SK-N-SH (cell line): Measurements from ENCODE around the gene SLCO1A2. TPM values are rescaled to one million over a fixed set of nuclear protein-coding genes. Genes with fewer than 3 reads are reported as not detected.

Experiments
- CTCF ChIA-PET: fragments of 300-600, 350-600 bp; formaldehyde crosslinking; extraction: SDS; loops from one replicate; lab custom pipeline; 2021; lab: Yijun Ruan, JAX
- POLR2A ChIA-PET: fragments of 350-600 bp; sonication (Branson Sonifier 250); formaldehyde crosslinking; extraction: SDS; loops from one replicate; lab custom pipeline; 2020; ENCODE audit warnings: antibody characterized with exemption, inconsistent platforms; lab: Yijun Ruan, JAX
- DNase-seq: peaks from one replicate; pipeline ENCODE4 v3.0.0; 2012
- H2AFZ ChIP-seq: fragments of 200-600 bp; sonication (generic); 2 replicates; pipeline ENCODE4 v1.8.1; 2016; ENCODE audit warnings: antibody characterized with exemption, mild to moderate bottlenecking, low read depth
- H3F3A ChIP-seq: fragments of 200-600 bp; sonication (generic); replicated peaks from 2 replicates; pipeline ENCODE3; 2016; ENCODE audit warnings: antibody characterized with exemption, mild to moderate bottlenecking; ENCODE audit not compliant: insufficient read depth
- H3K27ac ChIP-seq, 2 experiments: fragments of 200-500 bp in 1 of 2; fragments of 200-600 bp in 1 of 2; sonication (Bioruptor generic) in 1 of 2; sonication (generic), shearing (Covaris generic) in 1 of 2; 2 replicates each; pipeline versions ENCODE4 v1.5.1 to v1.6.1; 2014 to 2016; ENCODE audit warnings: low read depth in 2 of 2, inconsistent platforms in 1 of 2, low read length in 1 of 2, mild to moderate bottlenecking in 1 of 2, mixed read lengths in 1 of 2
- H3K27me3 ChIP-seq: fragments of 200-600 bp; sonication (generic), shearing (Covaris generic); 2 replicates; pipeline ENCODE4 v1.6.1; 2016; ENCODE audit warnings: mixed run types; ENCODE audit not compliant: insufficient read depth
- H3K36me3 ChIP-seq, 2 experiments: fragments of 200-500 bp in 1 of 2; fragments of 200-600 bp in 1 of 2; sonication (Bioruptor generic) in 1 of 2; sonication (generic) in 1 of 2; replicated peaks in 1 of 2; 2 replicates each; pipeline versions ENCODE3 to v1.5.1; 2014 to 2016; ENCODE audit warnings: low read length in 1 of 2, mild to moderate bottlenecking in 1 of 2; ENCODE audit not compliant: insufficient read depth in 2 of 2, control insufficient read depth in 1 of 2
- H3K4me1 ChIP-seq, 2 experiments: fragments of 200-500 bp in 1 of 2; fragments of 200-600 bp in 1 of 2; sonication (Bioruptor generic) in 1 of 2; sonication (generic), shearing (Covaris generic) in 1 of 2; 2 replicates each; pipeline versions ENCODE4 v1.5.1 to v1.6.1; 2014 to 2016; ENCODE audit warnings: low read depth in 1 of 2, low read length in 1 of 2, mixed run types in 1 of 2; ENCODE audit not compliant: insufficient read depth in 2 of 2, control insufficient read depth in 1 of 2
- H3K4me2 ChIP-seq: fragments of 200-600 bp; sonication (generic), shearing (Covaris generic); 2 replicates; pipeline ENCODE4 v1.6.1; 2017; ENCODE audit warnings: mixed run types
- H3K4me3 ChIP-seq, 2 experiments: fragments of 200-500 bp in 1 of 2; fragments of 200-600 bp in 1 of 2; sonication (Bioruptor generic) in 1 of 2; sonication (generic), shearing (Covaris generic) in 1 of 2; 2 replicates each; pipeline versions ENCODE4 v1.5.1 to v1.8.1; 2014 to 2016; ENCODE audit warnings: low read depth in 2 of 2, inconsistent platforms in 1 of 2, low read length in 1 of 2, mild to moderate bottlenecking in 1 of 2, mixed read lengths in 1 of 2, moderate library complexity in 1 of 2
- H3K79me2 ChIP-seq: fragments of 200-600 bp; sonication (generic); 2 replicates; pipeline ENCODE4 v1.8.1; 2017; ENCODE audit warnings: mild to moderate bottlenecking; ENCODE audit not compliant: insufficient read depth
- H3K9ac ChIP-seq: fragments of 200-600 bp; sonication (generic); 2 replicates; pipeline ENCODE4 v1.6.1; 2017; ENCODE audit warnings: mixed run types
- H3K9me2 ChIP-seq: fragments of 200-600 bp; sonication (generic); 2 replicates; pipeline ENCODE4 v1.6.1; 2017; ENCODE audit warnings: mixed run types
- H3K9me3 ChIP-seq: fragments of 200-600 bp; sonication (generic); 2 replicates; pipeline ENCODE4 v1.6.1; 2017; ENCODE audit warnings: mixed run types, mild to moderate bottlenecking, moderate library complexity
- H4K20me1 ChIP-seq: fragments of 200-600 bp; sonication (generic); 2 replicates; pipeline ENCODE4 v1.6.1; 2017; ENCODE audit warnings: mild to moderate bottlenecking, mixed run types; ENCODE audit not compliant: insufficient read depth
- CHD2 ChIP-seq: fragments of 150-350 bp; IDR thresholded peaks from 2 replicates; pipeline ENCODE4 v1.6.1; 2018; ENCODE audit warnings: low read length; ENCODE audit not compliant: partially characterized antibody
- GABPA ChIP-seq: IDR thresholded peaks from 2 replicates; pipeline ENCODE4 v1.4.0; 2012; ENCODE audit warnings: low read depth, mild to moderate bottlenecking
- GATA2 ChIP-seq: sonication (generic); formaldehyde crosslinking; IDR thresholded peaks from 2 replicates; pipeline ENCODE4 v1.5.0; 2020; ENCODE audit warnings: mild to moderate bottlenecking, missing genetic modification reagents
- JUND ChIP-seq: IDR thresholded peaks from 2 replicates; pipeline ENCODE4 v1.4.0; 2012
- MAX ChIP-seq: IDR thresholded peaks from 2 replicates; pipeline ENCODE4 v1.4.0; 2012; ENCODE audit warnings: low read depth
- NFIC ChIP-seq: IDR thresholded peaks from 2 replicates; pipeline ENCODE4 v1.4.0; 2012; ENCODE audit warnings: borderline replicate concordance
- RFX5 ChIP-seq: IDR thresholded peaks from 2 replicates; pipeline ENCODE4 v1.6.1; 2012; ENCODE audit warnings: mild to moderate bottlenecking, improper control_type of control experiment, low read length
- RXRA ChIP-seq: IDR thresholded peaks from 2 replicates; pipeline ENCODE4 v1.4.0; 2012; ENCODE audit warnings: low read depth, mild to moderate bottlenecking, borderline replicate concordance
- SIN3A ChIP-seq: IDR thresholded peaks from 2 replicates; pipeline ENCODE4 v1.6.1; 2012; ENCODE audit warnings: low read depth, mild to moderate bottlenecking, low read length, moderate library complexity, borderline replicate concordance
- TCF12 ChIP-seq: IDR thresholded peaks from 2 replicates; pipeline ENCODE4 v1.4.0; 2012
- TEAD4 ChIP-seq: IDR thresholded peaks from 2 replicates; pipeline ENCODE4 v1.4.0; 2012; ENCODE audit warnings: mild to moderate bottlenecking, borderline replicate concordance; ENCODE audit not compliant: insufficient read depth
- YY1 ChIP-seq: IDR thresholded peaks from 2 replicates; pipeline ENCODE4 v1.4.0; 2012; ENCODE audit warnings: low read depth, mild to moderate bottlenecking
- WGBS: methylation state at CpG from one replicate; pipeline ENCODE4 v1.1.6; 2017; ENCODE audit warnings: low lambda C conversion rate; 5-methylcytosine and 5-hydroxymethylcytosine counted together
- polyA plus RNA-seq, 3 experiments: library from polyadenylated mRNA; depleted of rRNA; stranded (reverse); fragments of >200 nt; gene quantifications; 2 replicates each; pipeline ENCODE4 v1.2.3, GENCODE V29; 2012
- TF ChIP-seq, protein P1 (sequence below): IDR thresholded peaks from 2 replicates; pipeline ENCODE4 v1.4.0; 2012; ENCODE audit warnings: low read depth, borderline replicate concordance
- TF ChIP-seq, protein P2 (sequence below): fragments of 200-600 bp; sonication (generic); IDR thresholded peaks from 2 replicates; pipeline ENCODE4 v1.6.1; 2017; ENCODE audit warnings: antibody characterized with exemption, mild to moderate bottlenecking, moderate library complexity
- TF ChIP-seq, protein P3 (sequence below): IDR thresholded peaks from 2 replicates; pipeline ENCODE4; 2012

The SLCO1A2 gene
- polyA plus RNA-seq, 1 of the 3 experiments (the other 2 are of a cell fraction): under 0.01 TPM

- 65% methylated on average over 1 of the region's 1 CpG for WGBS
- no peak overlapping the region for H3K4me2 ChIP-seq
- H2AFZ ChIP-seq: no peak overlapping the region
Observed at GRCh38 chr12:21296348-21296747, 38.4 kb downstream of the SLCO1A2 start.

GRCh38 chr12:21294176-21294575 lies 40.5 kb downstream of the SLCO1A2 start:
- Histone ChIP-seq H3K27me3 (no peaks in the 10 kb centered on the region), H3K4me3 (no peak overlapping the region), H3K9me2 (no peaks in the 10 kb centered on the region), H2AFZ (no peak overlapping the region), H3K36me3 (no peaks in the 10 kb centered on the region), H3K4me1 (no peaks in the 10 kb centered on the region), H3K4me2 (no peak overlapping the region), H4K20me1 (no peaks in the 10 kb centered on the region), H3K9ac (no peak overlapping the region), H3K9me3 (no peaks in the 10 kb centered on the region), H3K27ac (no peak overlapping the region), H3F3A (no peaks in the 10 kb centered on the region), H3K79me2 (no peaks in the 10 kb centered on the region)
- CTCF ChIA-PET: no interaction called here
- TF ChIP-seq GATA2 (CRISPR knock-in tag): no peak
- TF ChIP-seq RFX5: no peak
- TF ChIP-seq YY1: no peak
- TF ChIP-seq, protein P1, sequence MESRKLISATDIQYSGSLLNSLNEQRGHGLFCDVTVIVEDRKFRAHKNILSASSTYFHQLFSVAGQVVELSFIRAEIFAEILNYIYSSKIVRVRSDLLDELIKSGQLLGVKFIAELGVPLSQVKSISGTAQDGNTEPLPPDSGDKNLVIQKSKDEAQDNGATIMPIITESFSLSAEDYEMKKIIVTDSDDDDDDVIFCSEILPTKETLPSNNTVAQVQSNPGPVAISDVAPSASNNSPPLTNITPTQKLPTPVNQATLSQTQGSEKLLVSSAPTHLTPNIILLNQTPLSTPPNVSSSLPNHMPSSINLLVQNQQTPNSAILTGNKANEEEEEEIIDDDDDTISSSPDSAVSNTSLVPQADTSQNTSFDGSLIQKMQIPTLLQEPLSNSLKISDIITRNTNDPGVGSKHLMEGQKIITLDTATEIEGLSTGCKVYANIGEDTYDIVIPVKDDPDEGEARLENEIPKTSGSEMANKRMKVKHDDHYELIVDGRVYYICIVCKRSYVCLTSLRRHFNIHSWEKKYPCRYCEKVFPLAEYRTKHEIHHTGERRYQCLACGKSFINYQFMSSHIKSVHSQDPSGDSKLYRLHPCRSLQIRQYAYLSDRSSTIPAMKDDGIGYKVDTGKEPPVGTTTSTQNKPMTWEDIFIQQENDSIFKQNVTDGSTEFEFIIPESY: no peak
- TF ChIP-seq SIN3A: no peak
- TF ChIP-seq CHD2: no peak
- TF ChIP-seq GABPA: no peak
- no peak for TF ChIP-seq JUND
- no peak for TF ChIP-seq RXRA
- no peak for TF ChIP-seq MAX
- TF ChIP-seq TEAD4: no peak
- TF ChIP-seq, protein P2, sequence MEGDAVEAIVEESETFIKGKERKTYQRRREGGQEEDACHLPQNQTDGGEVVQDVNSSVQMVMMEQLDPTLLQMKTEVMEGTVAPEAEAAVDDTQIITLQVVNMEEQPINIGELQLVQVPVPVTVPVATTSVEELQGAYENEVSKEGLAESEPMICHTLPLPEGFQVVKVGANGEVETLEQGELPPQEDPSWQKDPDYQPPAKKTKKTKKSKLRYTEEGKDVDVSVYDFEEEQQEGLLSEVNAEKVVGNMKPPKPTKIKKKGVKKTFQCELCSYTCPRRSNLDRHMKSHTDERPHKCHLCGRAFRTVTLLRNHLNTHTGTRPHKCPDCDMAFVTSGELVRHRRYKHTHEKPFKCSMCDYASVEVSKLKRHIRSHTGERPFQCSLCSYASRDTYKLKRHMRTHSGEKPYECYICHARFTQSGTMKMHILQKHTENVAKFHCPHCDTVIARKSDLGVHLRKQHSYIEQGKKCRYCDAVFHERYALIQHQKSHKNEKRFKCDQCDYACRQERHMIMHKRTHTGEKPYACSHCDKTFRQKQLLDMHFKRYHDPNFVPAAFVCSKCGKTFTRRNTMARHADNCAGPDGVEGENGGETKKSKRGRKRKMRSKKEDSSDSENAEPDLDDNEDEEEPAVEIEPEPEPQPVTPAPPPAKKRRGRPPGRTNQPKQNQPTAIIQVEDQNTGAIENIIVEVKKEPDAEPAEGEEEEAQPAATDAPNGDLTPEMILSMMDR: no peak
- TF ChIP-seq TCF12: no peak
- TF ChIP-seq, protein P3, sequence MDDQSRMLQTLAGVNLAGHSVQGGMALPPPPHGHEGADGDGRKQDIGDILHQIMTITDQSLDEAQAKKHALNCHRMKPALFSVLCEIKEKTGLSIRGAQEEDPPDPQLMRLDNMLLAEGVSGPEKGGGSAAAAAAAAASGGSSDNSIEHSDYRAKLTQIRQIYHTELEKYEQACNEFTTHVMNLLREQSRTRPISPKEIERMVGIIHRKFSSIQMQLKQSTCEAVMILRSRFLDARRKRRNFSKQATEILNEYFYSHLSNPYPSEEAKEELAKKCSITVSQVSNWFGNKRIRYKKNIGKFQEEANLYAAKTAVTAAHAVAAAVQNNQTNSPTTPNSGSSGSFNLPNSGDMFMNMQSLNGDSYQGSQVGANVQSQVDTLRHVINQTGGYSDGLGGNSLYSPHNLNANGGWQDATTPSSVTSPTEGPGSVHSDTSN: no peak
- POLR2A ChIA-PET: no interaction called here
- no peak for DNase-seq
- 9% methylated on average over 1 of the region's 1 CpG for WGBS

More at GRCh38 chr12:21296348-21296747, 38.4 kb downstream of the SLCO1A2 start:
- H3K4me3 ChIP-seq: no peak overlapping the region
- TF ChIP-seq NFIC: no peak
- TF ChIP-seq, protein P3: no peak
- no peak for TF ChIP-seq MAX
- TF ChIP-seq, all 33 proteins: peak for 0
- Histone ChIP-seq H4K20me1 (no peaks in the 10 kb centered on the region), H3F3A (no peaks in the 10 kb centered on the region), H3K4me1 (no peaks in the 10 kb centered on the region), H3K27ac (no peak overlapping the region), H3K79me2 (no peaks in the 10 kb centered on the region), H3K27me3 (no peaks in the 10 kb centered on the region), H3K36me3 (no peaks in the 10 kb centered on the region), H3K9me2 (no peaks in the 10 kb centered on the region), H3K9ac (no peak overlapping the region), H3K9me3 (no peaks in the 10 kb centered on the region)
- POLR2A ChIA-PET: no interaction called here
- CTCF ChIA-PET: interaction anchor here (0.5 to 1.1 kb wide), 10 partner anchors 8 to 137 kb away, joined by 3 to 5 read pairs (median 3); no protein-coding TSS in a partner anchor
- no peak for DNase-seq
